Parathyroid adenoma (tissue), 2 donors: ENCODE measurements around the gene PARD3B.

Experiments
- H2AFZ ChIP-seq: fragments of 300-600 bp; sonication (generic); one replicate; pipeline ENCODE4 v1.7.0; 2017; ENCODE audit warnings: antibody characterized with exemption, mild to moderate bottlenecking
- H3K27ac ChIP-seq: fragments of 300-600 bp; sonication (generic); one replicate; pipeline ENCODE4 v1.7.0; 2017
- H3K27me3 ChIP-seq: fragments of 300-600 bp; sonication (generic); one replicate; pipeline ENCODE4 v1.7.0; 2017; ENCODE audit warnings: low read length; ENCODE audit not compliant: control insufficient read depth, insufficient read depth
- H3K36me3 ChIP-seq: fragments of 300-600 bp; sonication (generic); one replicate; pipeline ENCODE4 v1.7.0; 2017; ENCODE audit warnings: low read length; ENCODE audit not compliant: control insufficient read depth, insufficient read depth
- H3K4me1 ChIP-seq: fragments of 300-600 bp; sonication (generic); one replicate; pipeline ENCODE4 v1.7.0; 2017; ENCODE audit warnings: control low read depth
- H3K4me2 ChIP-seq: fragments of 300-600 bp; sonication (generic); one replicate; pipeline ENCODE4 v1.7.0; 2017; ENCODE audit warnings: low read length
- H3K4me3 ChIP-seq: fragments of 300-600 bp; sonication (generic); one replicate; pipeline ENCODE4 v1.7.0; 2017; ENCODE audit warnings: low read depth, low read length
- H3K79me2 ChIP-seq: fragments of 300-600 bp; sonication (generic); one replicate; pipeline ENCODE4 v1.7.0; 2017; ENCODE audit warnings: control low read depth
- H3K9ac ChIP-seq: fragments of 300-600 bp; sonication (generic); one replicate; pipeline ENCODE4 v1.7.0; 2017; ENCODE audit warnings: mild to moderate bottlenecking
- H3K9me3 ChIP-seq: fragments of 300-600 bp; sonication (generic); one replicate; pipeline ENCODE4 v1.7.0; 2017; ENCODE audit warnings: low read length; ENCODE audit not compliant: control insufficient read depth
- TF ChIP-seq, protein P1 (sequence below): fragments of 300-600 bp; sonication (generic); IDR thresholded peaks from one replicate; pipeline ENCODE4 v1.7.0; 2017; ENCODE audit warnings: antibody characterized with exemption, mild to moderate bottlenecking
- donor health status: primary hyperparathyroidism.

Gene PARD3B

DNA sequence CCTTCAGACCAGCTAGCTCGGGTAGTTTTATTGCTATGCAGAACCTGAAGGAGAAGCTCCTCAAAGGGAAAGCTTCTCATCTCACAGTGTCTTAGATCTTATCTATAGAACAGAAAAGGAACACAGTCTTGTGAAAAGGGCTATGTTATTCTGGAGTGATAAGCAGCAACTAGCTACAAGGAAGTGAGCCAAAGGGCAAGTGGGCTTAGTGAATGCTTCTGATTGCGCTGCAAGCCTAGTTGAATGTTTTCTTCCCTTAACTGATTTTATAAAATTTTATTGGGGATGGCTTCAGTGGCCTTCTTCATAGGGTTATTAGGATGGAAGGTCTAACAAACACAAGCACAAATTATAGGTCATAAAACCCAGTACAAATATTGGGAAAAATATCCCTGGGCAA lies 400.1 kb downstream of the PARD3B start:
- no peak overlapping the region for H3K9ac ChIP-seq
- H3K79me2 ChIP-seq, result peaks cover 2% of the 10 kb centered on the region
- TF ChIP-seq, protein P1, sequence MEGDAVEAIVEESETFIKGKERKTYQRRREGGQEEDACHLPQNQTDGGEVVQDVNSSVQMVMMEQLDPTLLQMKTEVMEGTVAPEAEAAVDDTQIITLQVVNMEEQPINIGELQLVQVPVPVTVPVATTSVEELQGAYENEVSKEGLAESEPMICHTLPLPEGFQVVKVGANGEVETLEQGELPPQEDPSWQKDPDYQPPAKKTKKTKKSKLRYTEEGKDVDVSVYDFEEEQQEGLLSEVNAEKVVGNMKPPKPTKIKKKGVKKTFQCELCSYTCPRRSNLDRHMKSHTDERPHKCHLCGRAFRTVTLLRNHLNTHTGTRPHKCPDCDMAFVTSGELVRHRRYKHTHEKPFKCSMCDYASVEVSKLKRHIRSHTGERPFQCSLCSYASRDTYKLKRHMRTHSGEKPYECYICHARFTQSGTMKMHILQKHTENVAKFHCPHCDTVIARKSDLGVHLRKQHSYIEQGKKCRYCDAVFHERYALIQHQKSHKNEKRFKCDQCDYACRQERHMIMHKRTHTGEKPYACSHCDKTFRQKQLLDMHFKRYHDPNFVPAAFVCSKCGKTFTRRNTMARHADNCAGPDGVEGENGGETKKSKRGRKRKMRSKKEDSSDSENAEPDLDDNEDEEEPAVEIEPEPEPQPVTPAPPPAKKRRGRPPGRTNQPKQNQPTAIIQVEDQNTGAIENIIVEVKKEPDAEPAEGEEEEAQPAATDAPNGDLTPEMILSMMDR, result no peak
- H3K36me3 ChIP-seq, result no peaks in the 10 kb centered on the region
- H3K27me3 ChIP-seq, result no peaks in the 10 kb centered on the region
- no peaks in the 10 kb centered on the region for H3K4me1 ChIP-seq
- no peaks in the 10 kb centered on the region for H3K9me3 ChIP-seq
- H3K27ac ChIP-seq, result no peak overlapping the region
- H2AFZ ChIP-seq, result no peak overlapping the region
- no peak overlapping the region for H3K4me3 ChIP-seq
- no peak overlapping the region for H3K4me2 ChIP-seq

DNA sequence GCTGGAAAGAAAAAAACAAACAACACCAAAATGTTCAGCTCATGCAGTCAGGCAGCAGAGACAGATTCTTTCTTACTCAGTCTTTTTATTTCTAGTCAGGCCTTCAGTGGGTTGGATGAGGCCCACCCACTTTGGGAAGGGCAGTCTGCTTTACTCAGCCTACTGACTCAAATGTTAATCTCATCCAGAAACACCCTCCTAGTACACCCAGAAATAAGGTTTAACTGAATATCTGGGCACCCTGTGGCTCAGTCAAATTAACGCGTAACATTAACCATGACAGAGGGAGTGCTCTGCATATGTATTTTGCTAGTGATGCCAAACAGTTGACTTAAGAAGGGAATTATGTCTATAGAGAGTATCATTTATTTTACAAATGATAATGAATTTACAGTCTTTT lies 401.6 kb downstream of the PARD3B start:
- no peaks in the 10 kb centered on the region for H3K36me3 ChIP-seq
- H3K27ac ChIP-seq, result no peak overlapping the region
- no peak overlapping the region for H3K4me2 ChIP-seq
- H3K27me3 ChIP-seq, result no peaks in the 10 kb centered on the region
- peaks cover 2% of the 10 kb centered on the region for H3K79me2 ChIP-seq
- H3K9me3 ChIP-seq, result no peaks in the 10 kb centered on the region
- H3K4me3 ChIP-seq, result no peak overlapping the region
- H3K9ac ChIP-seq, result no peak overlapping the region
- TF ChIP-seq, protein P1, result no peak
- H3K4me1 ChIP-seq, result no peaks in the 10 kb centered on the region
- no peak overlapping the region for H2AFZ ChIP-seq

DNA sequence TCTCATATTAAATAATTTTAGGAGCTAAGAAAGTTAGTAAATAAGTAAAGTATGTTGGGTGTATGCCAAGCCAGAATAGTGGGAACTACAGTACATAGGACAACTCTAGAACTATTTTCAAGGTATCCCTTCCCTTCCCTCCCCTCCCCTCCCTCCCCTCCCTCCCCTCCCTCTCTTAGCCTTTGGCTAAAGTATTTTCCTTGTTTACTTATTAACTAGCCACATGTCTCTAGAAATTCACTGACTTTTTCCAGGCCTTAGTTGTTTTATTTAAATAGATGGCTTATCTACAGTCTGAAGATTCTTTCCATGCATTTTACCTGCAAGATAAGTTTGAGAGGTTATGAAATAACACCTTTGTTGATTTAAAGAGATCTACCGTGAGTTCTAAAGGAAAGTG lies 402.1 kb downstream of the PARD3B start:
- H3K27ac ChIP-seq, result no peak overlapping the region
- H3K79me2 ChIP-seq, result peaks cover 2% of the 10 kb centered on the region
- H3K9ac ChIP-seq, result no peak overlapping the region
- no peak overlapping the region for H2AFZ ChIP-seq
- H3K4me1 ChIP-seq, result no peaks in the 10 kb centered on the region
- H3K9me3 ChIP-seq, result no peaks in the 10 kb centered on the region
- H3K4me3 ChIP-seq, result no peak overlapping the region
- TF ChIP-seq, protein P1, result no peak
- no peaks in the 10 kb centered on the region for H3K36me3 ChIP-seq
- H3K4me2 ChIP-seq, result no peak overlapping the region
- H3K27me3 ChIP-seq, result no peaks in the 10 kb centered on the region

DNA sequence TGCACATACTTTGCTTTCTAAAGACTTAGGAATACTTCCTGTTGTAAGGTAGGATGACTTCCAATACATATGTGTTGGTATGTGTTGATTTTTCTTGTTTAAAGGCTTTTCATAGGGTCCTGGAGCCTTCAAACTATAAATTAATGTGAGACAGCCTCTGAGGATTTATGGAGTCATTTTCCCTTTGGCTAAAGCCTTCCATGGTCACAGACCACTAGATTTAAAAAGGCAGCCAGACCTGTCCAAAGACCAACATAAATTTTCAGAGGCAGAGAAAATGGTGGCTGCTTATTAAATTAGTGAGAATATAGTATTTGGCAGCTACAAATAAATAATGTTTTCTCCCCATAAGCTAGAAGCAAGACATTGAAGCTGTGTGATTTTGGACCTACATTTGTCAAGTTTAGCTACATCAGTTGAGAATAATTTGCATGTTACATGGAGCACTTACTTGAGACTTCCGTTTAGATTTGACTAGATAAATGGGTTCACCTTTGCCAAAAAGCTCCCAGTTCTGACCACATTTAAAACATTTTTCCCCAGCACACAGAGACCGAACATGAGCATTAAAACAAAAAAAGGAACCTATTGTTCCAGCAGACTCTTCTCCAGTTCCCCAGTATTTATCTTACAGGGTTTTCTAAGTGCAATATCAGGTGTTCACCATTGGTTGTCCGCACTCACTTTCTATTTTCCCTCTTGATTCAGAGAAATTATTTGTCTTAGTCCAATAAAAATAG lies 402.9 kb downstream of the PARD3B start:
- H2AFZ ChIP-seq, result no peak overlapping the region
- no peak overlapping the region for H3K4me2 ChIP-seq
- no peak overlapping the region for H3K9ac ChIP-seq
- TF ChIP-seq, protein P1, result no peak
- H3K36me3 ChIP-seq, result no peaks in the 10 kb centered on the region
- peaks cover 2% of the 10 kb centered on the region for H3K79me2 ChIP-seq
- no peaks in the 10 kb centered on the region for H3K9me3 ChIP-seq
- H3K4me3 ChIP-seq, result no peak overlapping the region
- no peak overlapping the region for H3K27ac ChIP-seq
- no peaks in the 10 kb centered on the region for H3K4me1 ChIP-seq
- H3K27me3 ChIP-seq, result no peaks in the 10 kb centered on the region

DNA sequence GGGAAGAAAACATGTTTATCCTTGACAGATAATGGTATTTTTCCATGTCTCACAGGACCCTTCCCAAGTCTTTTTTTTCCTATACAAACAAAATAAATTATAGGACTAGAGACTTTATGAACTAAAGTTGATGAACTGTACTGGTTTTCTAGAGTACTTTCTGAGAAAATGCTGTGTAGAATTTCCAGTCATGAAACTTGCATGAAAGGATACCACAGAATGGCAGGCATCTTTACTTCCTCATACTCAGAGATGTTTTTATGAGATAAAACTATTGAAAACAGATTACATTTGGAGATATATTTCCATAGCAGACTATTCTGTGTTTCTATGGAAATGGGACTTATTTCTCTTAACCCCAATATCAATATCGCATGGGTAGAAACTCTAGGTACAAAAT lies 403.5 kb downstream of the PARD3B start:
- TF ChIP-seq, protein P1, result no peak
- no peaks in the 10 kb centered on the region for H3K36me3 ChIP-seq
- H3K4me3 ChIP-seq, result no peak overlapping the region
- H3K27me3 ChIP-seq, result no peaks in the 10 kb centered on the region
- no peaks in the 10 kb centered on the region for H3K4me1 ChIP-seq
- no peak overlapping the region for H3K4me2 ChIP-seq
- H3K79me2 ChIP-seq, result peaks cover 2% of the 10 kb centered on the region
- no peaks in the 10 kb centered on the region for H3K9me3 ChIP-seq
- H3K27ac ChIP-seq, result no peak overlapping the region
- H3K9ac ChIP-seq, result no peak overlapping the region
- H2AFZ ChIP-seq, result no peak overlapping the region
